ENCODE data around the gene MUTYH.
A peak's percentile ranks its signal among the peaks of the same experiment; 100 is the strongest.
"Not testable (repeated sequence)": the region's sequence is repeated elsewhere in the genome, so short reads cannot be mapped to it uniquely, and the experiment has no call there.

MUTYH gene

GRCh38 chr1:45319761-45320160 is 20.5 kb downstream of the MUTYH start:
- no peak for DNase-seq

GRCh38 chr1:45317166-45317565 is 23.1 kb downstream of the MUTYH start:
- DNase-seq, result no peak

- no peak for DNase-seq
Observed at GRCh38 chr1:45314266-45314665, 26.0 kb downstream of the MUTYH start.

- DNase-seq, result no peak
Observed at GRCh38 chr1:45306905-45307304, 33.3 kb downstream of the MUTYH start.

- DNase-seq, result no peak
Observed at GRCh38 chr1:45306319-45306718, 33.9 kb downstream of the MUTYH start.

GRCh38 chr1:45305231-45305630 is 35.0 kb downstream of the MUTYH start:
- DNase-seq, result no peak

- DNase-seq, result peak in 1 of 2 experiments; percentile 52
Observed at GRCh38 chr1:45304311-45305081, 35.7 kb downstream of the MUTYH start.

- DNase-seq, result peak; percentile 94 to 96
Observed at GRCh38 chr1:45303520-45304310, 36.5 kb downstream of the MUTYH start.

GRCh38 chr1:45302505-45303150 is 37.6 kb downstream of the MUTYH start:
- no peak for DNase-seq

- DNase-seq, result no peak
Observed at GRCh38 chr1:45300669-45300997, 39.6 kb downstream of the MUTYH start.

- peak; percentile 47 to 80 for DNase-seq
Observed at GRCh38 chr1:45299981-45300668, 40.1 kb downstream of the MUTYH start.

GRCh38 chr1:45299296-45299695 is 40.9 kb downstream of the MUTYH start:
- no peak for DNase-seq

GRCh38 chr1:45297666-45298356 is 42.4 kb downstream of the MUTYH start:
- DNase-seq, result no peak

- no peak for DNase-seq
Observed at GRCh38 chr1:45291716-45292115, 48.5 kb downstream of the MUTYH start.

GRCh38 chr1:45291002-45291401 is 49.2 kb downstream of the MUTYH start:
- DNase-seq, result not testable (repeated sequence)

- DNase-seq, result not testable (repeated sequence)
Observed at GRCh38 chr1:45286521-45286920, 53.7 kb downstream of the MUTYH start.

- not testable (repeated sequence) for DNase-seq
Observed at GRCh38 chr1:45284858-45285257, 55.4 kb downstream of the MUTYH start.

GRCh38 chr1:45282351-45282750 is 57.9 kb downstream of the MUTYH start:
- no peak for DNase-seq

All from NCI-H524 (cell line).